Fibroblast of the aortic adventitia (primary cell): Measurements from ENCODE around the gene SPHKAP. TPM values are rescaled to one million over a fixed set of nuclear protein-coding genes. Genes with fewer than 3 reads are reported as not detected.

Experiments
- DNase-seq: peaks from one replicate; pipeline ENCODE4 v3.0.0-alpha.2; 2010; ENCODE audit warnings: low read depth
- H3K4me3 ChIP-seq: 2 replicates; pipeline ENCODE4 v1.5.1; 2011; ENCODE audit warnings: low read depth, mild to moderate bottlenecking, control low read depth, low read length, moderate library complexity
- total RNA-seq: library from RNA; depleted of rRNA; stranded (reverse); fragments of >200 nt; gene quantifications from 2 replicates; pipeline ENCODE4 v1.2.3, GENCODE V29; 2012; ENCODE audit warnings: low replicate concordance
- TF ChIP-seq, protein P1 (sequence below): IDR thresholded peaks from 2 replicates; pipeline ENCODE4 v1.5.1; 2011; ENCODE audit warnings: mild to moderate bottlenecking, low read length, control low read depth, inconsistent platforms; ENCODE audit not compliant: insufficient read depth

The SPHKAP gene
- total RNA-seq, 1 donor, result 0.09 TPM

GRCh38 chr2:228015741-228016140 is 165.7 kb downstream of the SPHKAP start:
- TF ChIP-seq, protein P1, sequence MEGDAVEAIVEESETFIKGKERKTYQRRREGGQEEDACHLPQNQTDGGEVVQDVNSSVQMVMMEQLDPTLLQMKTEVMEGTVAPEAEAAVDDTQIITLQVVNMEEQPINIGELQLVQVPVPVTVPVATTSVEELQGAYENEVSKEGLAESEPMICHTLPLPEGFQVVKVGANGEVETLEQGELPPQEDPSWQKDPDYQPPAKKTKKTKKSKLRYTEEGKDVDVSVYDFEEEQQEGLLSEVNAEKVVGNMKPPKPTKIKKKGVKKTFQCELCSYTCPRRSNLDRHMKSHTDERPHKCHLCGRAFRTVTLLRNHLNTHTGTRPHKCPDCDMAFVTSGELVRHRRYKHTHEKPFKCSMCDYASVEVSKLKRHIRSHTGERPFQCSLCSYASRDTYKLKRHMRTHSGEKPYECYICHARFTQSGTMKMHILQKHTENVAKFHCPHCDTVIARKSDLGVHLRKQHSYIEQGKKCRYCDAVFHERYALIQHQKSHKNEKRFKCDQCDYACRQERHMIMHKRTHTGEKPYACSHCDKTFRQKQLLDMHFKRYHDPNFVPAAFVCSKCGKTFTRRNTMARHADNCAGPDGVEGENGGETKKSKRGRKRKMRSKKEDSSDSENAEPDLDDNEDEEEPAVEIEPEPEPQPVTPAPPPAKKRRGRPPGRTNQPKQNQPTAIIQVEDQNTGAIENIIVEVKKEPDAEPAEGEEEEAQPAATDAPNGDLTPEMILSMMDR, result no peak
- DNase-seq, result no peak
- no peak overlapping the region for H3K4me3 ChIP-seq

DNA sequence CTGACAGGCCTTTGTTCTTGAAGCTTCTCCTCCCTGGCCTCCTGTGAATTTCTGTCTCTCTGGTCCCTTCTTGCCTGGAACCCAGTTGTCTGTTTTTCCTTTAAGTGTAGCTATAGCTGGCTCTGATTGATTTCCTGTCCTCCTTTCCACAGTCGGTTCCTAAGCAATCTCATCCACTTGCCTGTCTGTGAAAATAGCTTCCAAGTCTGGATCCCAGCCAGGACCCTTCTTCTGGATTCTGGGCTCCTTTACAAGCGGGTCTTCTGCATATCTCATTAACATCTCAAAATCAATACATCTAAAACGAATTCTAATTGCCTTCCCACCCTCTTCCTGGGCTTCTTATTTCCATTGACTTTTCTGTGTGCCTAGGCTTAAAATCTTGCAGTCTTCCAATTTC is 185.1 kb downstream of the SPHKAP start:
- H3K4me3 ChIP-seq, result no peak overlapping the region
- TF ChIP-seq, protein P1, result no peak
- no peak for DNase-seq

GRCh38 chr2:227990937-227991336 is 190.6 kb downstream of the SPHKAP start:
- TF ChIP-seq, protein P1, result no peak
- DNase-seq, result no peak
- no peak overlapping the region for H3K4me3 ChIP-seq

DNA sequence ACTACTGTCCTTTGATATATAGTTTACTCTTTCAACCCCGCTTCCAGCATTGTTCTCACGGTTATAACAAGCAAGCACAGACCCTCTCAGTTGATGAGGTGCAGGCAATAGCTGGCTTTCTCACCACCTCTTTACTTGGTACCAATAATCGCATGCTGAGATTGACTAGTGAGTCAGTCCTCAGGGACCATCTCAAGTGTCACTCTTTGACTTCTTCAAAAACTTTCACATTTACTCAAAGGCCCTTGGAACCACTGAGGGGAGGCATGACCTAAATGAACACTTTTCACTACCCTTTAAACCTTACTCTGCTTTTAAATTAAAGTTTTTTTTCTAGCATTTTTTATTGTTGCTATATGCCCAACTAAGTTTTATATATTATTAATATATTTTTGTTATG is 208.2 kb downstream of the SPHKAP start:
- no peak for DNase-seq
- no peak overlapping the region for H3K4me3 ChIP-seq
- TF ChIP-seq, protein P1, result no peak

DNA sequence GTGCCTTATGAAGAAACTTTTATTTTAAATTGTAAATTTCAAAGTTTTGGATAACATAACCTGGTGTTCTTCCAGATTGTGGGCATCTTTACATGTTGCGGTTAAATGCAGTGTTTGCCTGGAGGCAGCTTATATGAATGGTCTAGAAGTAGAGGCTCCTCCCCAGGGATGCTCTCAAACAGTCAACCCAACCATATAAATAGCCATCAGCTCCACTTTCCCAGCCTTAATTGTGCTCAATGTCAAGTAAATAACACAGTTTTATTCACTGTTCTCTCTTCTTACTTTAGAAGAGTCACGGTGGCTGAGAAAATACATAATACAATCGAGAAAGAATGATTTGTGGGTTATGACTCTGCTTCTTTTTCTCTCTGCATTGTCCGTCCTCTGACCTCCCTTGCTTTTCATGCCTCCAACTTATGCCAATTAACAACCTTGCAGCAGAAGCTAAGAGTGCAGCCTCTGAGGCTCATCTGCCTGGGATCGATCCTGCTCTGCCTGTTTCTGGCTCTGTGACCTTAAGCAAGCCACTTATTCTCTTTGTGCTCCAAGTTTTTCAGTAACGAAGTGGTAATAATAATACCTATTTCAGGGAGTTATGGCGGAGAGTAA is 209.8 kb downstream of the SPHKAP start:
- no peak for DNase-seq
- H3K4me3 ChIP-seq, result no peak overlapping the region
- TF ChIP-seq, protein P1, result no peak

DNA sequence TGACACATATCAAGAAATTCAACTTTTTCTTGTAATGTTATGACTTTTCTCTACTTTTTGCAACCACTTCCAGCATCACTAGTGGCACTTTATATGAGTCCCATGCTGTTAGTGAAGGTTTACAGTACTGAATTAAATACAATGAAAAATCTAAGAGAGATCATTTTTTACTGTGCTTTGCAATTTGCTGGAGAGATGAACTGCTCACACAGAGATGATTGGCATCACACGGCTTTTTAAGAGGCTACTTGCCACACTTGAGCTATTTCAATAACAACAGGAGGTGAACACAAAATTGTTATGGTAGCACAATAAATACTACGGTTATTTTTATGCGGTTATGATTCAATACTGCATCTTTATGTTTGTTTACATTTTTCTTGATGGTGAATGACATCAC is 221.2 kb downstream of the SPHKAP start:
- no peak for DNase-seq
- TF ChIP-seq, protein P1, result no peak
- H3K4me3 ChIP-seq, result no peak overlapping the region

GRCh38 chr2:227942965-227943364 is 238.5 kb downstream of the SPHKAP start:
- H3K4me3 ChIP-seq, result no peak overlapping the region
- DNase-seq, result no peak
- TF ChIP-seq, protein P1, result no peak
